HG03108 (cell line): ENCODE measurements around the gene SLC22A23.

Experiments used
- ATAC-seq: cut with Tn5 transposase; IDR thresholded peaks from one replicate; pipeline ENCODE4 v1.9.1; 2021; ENCODE audit warnings: moderate library complexity; ENCODE audit not compliant: unreplicated experiment

Gene SLC22A23

DNA sequence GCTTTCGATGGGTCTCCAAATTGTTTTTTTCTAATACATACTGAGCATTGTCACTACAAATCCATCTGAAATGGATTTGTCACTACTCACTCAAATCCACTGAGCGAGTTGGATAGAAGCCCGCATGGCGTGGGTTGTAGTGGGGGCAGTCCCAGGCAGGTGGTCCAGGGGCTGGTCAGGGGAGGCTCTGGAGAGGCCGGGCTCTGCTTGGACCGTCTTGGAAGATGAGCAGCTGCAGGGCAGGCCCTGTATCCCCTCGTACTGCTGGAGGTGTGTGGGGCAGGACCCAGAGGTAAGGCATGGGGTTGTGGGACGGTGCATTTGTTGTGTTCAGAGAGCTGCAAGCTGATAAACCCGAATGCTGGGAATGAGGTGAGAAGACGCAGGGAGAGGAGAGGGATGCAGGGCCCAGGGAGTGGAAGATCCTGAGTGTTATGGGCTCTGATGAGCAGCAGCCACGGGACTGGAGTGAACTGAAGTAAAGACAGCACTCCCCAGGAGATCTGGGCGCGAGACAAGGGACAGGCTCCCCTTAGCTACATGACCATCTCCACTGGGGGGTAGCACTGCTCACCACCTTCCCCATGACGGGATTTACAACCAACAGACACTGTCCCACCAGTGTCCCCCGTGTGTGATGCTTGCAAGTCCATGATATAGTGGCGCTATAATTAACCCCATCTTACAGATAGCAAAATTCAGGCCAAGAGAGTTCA is 152.2 kb downstream of the SLC22A23 start:
- no peak for ATAC-seq

DNA sequence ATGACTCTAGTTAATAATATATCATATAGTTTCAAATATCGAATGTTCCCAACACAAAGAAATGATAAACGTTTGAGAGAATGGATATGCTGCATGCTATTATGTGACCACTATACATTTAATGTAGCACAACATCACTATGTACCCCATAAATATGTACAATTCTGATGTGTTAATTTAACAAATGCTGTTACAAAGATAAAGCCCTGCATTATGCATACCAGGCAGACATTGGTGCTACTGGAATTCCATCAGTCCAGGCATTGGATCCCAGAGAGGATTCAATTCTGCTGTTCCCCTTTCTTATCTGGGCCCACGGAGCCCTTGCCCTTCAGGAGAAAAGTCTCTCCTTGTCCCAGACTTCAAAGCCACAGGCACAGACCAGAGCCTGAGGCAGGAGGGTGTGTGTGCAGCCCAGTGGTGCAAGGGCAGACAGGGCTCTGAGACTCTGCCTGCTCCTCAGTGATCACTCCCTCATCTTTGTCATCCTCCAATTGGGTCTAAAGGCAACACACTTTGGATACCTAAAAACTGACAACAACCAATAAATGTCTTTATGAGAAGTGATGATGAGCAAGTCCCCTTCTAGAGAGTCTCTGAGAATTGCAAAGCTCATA is 152.9 kb downstream of the SLC22A23 start:
- ATAC-seq: no peak

DNA sequence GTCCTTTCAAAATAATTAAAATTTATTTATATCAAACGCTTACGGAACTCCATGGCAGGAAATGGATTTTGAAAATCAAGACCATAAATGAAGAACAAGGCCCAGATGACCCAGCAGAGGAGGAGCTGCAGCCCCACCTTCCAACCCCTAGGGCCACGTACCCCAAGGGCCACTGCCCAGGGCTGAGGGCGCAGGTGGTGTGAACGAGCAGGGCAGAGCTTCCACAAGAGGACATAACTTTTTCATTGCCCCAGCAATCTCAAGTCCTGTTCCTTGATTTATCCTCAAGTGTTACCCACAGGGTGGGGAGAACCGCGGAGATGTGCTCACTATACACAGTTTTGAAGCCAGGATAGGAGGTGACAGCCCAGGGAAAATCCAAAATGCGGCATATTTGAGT is 155.3 kb downstream of the SLC22A23 start:
- no peak for ATAC-seq

DNA sequence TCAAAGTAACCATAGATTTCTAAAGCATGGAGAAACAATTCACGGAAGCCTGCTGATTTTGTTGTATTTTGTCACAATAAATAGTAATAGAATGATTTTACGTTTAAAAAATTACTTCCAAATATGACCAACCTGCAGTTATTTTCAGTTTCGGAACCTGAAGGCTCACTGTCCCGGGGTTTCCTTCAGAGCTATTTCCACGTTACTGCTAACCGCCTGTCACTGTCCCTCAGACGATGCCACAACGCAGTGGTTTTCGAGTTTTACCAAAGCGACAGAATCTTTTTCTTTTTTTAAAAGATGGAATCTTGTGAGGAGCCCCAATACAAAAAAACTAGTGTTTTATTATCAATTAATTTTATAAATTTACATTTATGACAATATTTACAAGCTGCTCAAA is 157.6 kb downstream of the SLC22A23 start:
- no peak for ATAC-seq

DNA sequence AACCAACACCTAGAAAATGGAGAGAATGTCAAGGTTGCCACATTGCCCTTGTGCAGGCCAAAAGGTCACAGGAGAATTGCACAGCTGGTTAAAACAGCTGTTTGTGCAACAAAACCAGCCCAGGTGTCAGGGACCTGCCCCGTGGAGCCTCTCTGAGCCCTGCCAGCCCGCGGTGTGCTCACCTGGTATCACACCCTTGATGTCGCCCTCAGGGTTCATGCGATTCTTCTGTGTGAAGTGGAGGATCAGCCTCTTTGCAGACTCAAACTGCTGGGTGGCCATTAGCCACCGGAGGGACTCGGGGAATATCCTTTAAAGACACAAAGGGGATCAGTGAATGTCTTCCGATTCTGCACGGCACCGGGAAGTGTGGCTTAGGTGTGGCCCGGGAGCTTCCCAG is 158.9 kb downstream of the SLC22A23 start:
- ATAC-seq: no peak

DNA sequence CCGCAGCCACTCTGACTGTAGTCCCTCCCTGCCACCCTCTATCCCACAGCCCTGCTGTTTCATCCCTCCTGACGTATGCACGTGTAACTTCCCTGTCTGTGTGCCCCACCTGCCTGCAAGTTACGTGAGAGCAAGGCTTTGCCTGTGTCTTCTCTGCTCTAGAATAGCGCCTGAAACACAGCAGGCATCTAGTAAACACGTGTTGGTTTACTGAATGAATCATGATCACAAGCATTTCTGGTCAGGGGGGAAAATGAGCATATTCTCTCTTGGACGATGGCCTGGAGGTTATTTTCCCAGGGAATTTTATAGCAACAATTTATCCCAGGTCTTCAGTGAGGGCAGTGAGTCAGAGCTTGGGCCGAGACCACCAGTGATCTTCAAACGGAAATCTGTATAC is 159.8 kb downstream of the SLC22A23 start:
- ATAC-seq: no peak

DNA sequence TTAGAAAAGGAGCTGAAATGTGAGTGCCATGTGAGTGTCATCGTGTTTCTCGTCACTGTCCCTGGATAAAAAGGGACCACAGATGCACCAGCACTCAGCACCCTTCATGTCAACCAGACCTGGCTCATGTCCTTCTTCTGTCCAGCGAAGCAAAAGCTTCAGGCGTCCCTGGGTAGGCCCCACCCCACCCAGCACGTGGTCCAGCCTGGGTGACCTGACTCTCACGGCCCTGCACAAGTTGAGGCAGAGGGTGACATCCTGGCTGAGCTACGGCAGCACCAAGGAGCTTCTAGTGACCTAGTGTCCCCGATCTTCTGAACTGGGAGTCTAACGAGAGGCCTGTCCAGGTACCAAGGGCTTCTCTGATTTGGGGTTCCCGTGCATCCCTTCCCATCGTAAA is 160.3 kb downstream of the SLC22A23 start:
- ATAC-seq: no peak

DNA sequence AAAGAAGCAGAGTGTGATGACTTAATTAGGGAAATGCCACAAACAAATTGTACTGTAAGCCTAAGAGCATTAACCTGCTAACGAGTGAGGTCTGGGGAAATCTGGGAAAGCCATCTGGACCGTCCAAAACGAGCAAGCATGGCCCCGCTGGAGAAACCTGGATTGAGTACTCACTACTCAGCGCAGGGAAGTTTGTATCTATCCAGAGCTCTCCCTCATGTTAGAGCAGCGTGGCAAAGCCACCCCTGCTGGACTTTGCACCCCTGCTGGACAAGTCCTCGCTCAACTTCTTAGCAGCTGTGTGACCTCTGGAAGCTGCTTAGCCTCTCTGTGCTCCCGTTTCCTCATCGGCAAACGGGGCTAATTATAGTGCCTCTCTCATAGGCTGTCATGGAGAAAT is 160.8 kb downstream of the SLC22A23 start:
- no peak for ATAC-seq

DNA sequence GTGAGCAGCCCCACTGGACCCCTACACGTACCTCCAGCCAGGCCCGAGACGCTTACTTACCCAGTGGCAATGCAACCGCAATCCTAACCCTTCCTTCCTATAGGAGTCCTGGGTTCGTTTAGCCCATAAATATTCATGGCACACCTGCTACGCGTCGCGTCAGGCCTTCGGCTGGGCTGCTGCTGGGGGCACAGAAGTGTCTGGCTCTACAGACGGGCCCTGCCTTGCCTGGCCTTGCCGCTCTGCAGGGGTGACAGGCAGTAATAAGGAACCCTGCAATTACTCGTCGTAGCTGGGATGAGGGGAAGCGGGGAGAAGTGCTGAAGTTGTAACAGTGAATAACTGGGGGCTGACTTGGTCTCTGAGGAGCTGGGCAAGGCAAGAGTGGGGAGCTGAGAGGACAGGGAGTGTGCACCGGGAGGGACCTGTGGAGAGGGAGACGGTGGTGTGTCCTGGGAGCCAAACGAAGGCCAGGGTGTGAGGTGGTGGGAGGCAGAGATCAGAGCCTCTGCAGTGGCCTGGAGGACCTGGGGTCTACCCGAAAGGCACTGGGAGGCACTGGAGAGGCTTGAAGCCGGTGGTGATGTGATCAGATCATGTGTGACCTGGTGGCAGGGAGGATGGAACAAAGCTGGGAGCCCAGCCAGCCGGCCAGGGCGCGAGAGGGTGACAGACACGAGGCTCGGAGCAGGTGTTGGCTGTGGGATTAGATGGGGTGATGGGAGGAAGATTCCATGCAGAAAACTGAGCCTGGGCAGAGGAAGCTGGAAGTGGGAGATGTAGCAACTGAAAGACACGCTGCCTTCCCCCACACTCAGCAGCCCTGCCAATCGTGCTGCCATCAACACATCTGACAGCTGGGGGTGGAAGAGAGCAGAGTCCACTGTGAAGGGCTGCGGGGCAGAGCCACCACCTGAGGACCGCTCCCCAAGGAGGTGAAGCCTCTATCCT is 161.7 kb downstream of the SLC22A23 start:
- ATAC-seq: no peak

DNA sequence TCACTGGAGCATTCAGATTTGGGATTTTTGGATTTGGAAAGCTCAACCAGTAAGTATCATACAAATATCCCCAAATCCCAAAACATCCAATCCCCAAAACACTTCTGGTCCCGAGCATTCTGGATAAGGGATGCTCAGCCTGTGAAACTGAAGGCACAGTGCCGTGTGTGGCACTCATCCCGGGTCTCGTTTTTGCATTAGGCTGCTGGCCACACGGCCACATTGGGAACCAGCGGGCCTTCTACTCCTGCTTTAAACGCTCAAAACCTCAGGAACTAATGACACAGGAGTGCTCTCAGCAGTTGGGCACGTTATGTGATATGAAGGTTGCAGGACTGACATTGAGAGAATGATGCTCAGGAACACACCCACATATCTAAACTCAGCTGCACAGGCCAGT is 162.5 kb downstream of the SLC22A23 start:
- ATAC-seq: no peak

DNA sequence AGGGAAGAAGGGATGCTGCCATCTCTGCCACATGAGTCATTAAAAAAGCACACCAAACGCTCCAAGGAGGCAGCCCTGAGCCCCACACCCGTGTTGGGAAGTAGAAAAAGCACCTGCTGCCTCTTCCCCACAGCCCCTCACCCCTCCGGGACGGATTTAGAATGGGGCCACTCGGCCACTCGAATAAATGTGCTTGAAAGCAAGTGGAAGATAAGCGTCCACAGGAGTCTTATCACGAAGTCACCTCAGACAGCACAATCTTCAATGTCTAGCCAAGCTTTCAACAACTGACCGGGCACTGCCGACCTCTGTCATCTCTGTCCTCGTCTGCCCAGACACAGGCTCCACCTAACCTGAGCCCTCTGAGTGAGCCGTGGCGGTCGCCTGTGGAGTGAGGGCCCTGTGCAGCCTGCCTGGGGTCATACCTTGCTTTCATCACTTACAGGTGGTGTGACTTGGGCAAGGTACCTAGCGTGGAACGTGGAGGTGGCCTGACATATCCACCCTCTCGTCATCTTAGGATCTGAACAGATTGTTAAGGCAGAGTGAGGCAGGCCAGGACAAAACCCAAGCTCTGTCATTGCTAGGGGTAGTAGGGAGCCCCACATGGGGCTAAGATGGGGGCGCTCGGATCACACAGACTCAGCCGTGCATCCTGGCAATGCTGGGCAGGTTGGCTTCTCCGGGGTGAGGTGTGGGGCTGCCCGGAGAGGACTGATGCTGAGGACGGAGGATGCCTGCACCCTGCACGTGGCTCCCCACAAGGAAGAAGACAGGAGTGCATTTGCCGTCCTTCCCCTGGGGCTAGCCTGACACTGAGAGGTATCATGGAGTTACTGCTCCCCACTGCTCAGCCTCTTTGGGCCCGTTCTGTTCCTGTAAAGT is 163.3 kb downstream of the SLC22A23 start:
- no peak for ATAC-seq

DNA sequence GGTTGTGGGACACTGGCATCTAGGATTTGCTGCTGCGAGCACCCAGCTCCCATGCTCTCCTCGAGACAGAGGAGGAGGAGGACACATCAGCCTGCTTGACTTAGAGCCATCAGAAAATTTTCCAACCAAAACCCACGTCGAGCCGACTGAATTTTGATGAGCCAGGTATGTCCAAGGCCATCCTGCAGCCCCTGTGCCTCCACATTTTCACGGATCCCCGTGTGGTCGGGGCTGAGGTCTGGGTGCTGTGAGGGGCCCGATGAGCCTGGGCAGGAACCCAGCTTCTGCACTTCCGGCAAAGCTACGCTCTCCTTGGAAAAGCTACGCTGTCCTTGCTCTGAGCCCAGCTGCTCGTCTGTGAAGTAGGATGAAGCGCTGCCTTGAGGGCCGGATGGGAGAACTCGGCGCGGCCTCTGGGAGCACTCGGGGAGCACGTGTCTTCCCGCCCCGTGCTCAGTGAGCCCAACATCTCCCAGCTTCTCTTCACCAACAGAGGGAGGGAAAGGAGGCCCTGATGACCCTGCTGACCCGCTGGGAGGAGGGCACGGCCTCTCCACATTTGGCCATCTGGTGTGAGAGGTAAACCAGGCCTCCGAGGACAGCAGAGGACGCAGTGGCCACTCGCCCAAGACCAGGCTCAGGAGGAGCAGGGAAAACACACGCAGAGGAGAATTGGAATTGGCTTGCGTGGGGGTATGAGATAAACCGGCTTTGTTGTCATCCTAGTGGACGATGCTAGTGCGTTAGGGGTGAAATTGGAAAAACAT is 164.2 kb downstream of the SLC22A23 start:
- ATAC-seq: no peak

DNA sequence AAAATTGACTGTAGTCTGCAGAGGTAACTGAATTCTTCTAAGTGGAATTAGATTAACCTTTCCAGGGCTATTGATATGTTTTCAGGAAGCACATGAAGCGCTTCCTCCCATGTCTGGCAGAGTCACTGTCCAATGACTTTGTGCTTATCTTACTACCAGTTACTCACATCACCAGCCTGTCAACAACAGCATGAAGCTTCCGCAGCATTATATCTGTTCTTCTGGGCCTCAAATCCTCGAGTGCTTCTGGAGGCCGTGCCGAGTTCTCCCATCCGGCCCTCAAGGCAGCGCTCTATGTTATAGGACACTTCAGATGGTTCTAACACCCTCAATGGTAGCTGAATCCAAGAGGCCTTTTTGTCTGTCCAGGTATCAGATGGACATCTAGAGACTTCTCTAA is 164.9 kb downstream of the SLC22A23 start:
- no peak for ATAC-seq

DNA sequence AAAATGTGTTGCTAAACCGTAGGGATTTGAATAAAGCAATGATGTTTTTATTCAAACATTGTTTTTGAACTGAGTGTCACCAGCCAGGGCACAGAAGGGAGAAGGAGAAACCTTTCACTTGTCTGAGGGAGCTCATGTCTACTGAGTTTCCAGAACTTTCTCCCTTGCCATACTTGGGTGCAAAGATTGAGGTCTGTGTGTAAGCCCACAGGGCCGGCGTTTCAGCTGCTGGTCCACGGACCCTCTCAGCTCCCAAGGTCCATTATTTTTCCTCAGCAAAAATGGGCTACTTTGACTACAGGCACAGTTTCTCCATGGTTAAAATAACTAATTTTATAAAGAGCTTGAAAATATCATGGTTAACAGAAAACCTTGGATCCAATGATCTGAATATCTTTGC is 165.5 kb downstream of the SLC22A23 start:
- ATAC-seq: no peak

DNA sequence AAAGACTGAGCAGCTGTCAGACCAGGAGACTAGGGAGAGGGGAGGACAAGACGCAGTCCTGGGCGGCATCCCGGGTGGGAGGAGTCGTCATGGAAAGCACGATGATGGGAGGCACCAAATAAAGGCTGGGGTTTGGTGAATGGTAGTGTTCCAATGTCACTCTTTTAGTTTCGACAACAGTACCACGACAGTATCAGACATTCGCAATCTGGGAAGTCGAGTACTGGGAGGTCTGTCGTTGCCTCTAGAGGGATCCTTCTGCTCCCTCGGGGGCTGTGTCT is 166.0 kb downstream of the SLC22A23 start:
- no peak for ATAC-seq

DNA sequence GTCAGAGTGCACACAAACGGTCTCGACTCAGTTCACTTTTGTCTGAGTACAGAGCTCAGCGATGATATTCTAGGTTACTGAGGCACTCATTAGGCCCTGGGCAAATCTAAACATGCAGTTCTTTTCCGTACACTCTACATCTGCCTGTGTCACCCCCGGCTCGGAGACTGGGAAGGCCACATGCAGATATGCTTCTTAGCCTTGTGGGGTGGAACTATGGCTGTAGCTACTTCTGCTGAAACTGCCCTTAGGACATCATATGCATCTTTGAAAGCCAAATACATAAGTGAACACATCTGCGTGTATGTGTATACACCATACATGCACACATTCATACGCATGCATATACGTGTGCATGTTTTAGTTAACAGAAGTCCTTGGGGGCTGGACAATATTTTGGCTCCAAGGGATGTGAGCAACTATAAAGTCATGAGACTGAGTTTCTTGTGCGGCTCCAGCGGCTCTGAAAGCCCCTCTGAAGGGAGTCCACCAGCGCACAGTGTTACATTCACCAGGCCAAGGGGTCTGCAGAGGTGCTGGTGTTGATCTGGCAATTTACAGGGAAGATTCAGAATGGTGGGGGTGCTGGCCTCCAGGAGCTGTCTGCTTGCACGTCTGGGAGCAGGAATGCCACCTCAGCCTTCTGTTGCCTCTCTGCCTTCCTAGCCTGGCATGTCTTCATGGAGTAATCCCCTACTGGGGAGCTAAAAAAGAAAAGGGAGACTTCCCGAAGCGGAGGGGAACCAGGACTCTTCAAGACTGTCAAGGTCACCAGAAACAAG is 166.5 kb downstream of the SLC22A23 start:
- no peak for ATAC-seq

DNA sequence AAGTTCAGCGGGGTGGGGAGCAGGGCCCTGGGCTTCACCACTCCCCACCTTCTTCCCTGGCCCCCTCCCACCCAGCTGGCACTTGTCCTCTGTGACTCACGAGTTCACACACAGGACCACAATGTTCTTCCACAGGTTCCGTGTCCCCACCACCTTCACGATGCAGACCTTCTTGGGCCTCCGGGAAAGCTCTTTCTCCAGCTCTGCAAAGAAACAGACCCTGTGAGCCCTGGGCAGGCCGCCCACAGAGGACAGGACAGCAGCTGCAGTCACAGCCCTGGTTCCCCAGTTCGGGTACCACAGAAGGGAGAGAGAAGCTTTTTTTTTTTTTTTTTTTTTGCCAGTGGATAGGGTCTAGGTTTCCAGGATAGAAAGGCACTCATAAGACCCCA is 167.2 kb downstream of the SLC22A23 start:
- ATAC-seq: no peak

DNA sequence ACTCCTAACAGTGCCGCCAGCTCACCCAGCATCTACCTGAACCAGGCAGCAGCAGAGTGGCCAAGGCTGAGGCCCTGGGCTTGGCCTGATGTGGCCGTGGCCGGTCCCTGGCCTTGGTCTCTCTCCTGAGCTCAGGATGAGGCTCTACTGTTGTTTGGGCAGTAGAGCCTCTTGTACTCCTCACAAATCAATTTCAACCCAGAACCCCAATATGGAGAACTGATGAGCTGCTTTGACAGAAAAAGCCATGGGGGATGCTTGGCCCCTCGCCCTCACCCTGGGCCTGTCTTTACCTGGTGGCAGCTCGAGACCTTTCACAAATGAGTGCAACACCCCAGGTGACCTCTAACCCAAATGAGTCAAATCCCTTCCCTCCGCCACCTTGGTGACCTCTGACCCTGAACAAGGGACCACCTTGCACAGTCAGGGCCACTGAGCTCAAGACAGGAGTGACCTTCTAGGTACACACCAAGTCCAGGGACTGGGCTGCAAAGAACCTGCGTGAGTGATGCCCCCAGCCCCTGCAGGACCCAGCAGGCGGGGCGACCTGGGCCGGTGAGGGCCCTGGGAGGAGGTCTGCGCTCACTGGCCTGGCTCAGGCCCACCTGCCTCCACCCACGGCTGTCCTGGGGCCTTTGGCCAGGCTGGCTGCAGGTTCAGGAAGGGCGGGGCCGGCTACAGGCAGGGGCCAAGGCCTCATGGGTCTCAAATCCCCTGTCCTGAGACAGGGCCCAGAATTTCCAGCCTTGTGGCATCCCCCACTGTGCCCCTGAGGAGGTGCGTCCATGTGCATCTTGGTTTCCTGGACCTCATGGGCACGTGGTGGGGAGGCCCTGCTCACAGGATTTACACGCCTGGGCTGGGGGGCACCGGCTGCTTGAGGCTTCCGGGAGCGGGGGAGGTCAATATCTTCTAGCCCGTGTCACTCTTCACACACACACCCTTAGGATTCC is 167.9 kb downstream of the SLC22A23 start:
- no peak for ATAC-seq
